ENCODE measurements around the gene ALOXE3. TPM values are rescaled to one million over a fixed set of nuclear protein-coding genes. Genes with fewer than 3 reads are reported as not detected.

ALOXE3 gene
- total and polyA plus RNA-seq, 12 donors, result not detected

- no peaks in the 10 kb centered on the region for H3K9me3 ChIP-seq (replicated peaks in 1 of 3)
- peak overlapping the region in 1 of 5 donors; percentile 31 for H3K27ac ChIP-seq
- H3K4me1 ChIP-seq (replicated peaks in 1 of 2), result peaks cover 0 to 6% of the 10 kb centered on the region in 2 donors
- WGBS, 4 donors, result 61 to 75% (median 71%) methylated on average over 7 to 9 of the region's 9 CpGs
- DNase-seq, result peak in 5 of 7 donors; percentile 46 to 64 (median 50)
- H3K4me3 ChIP-seq, result no peak overlapping the region
- peaks cover 25% of the 10 kb centered on the region for H3K27me3 ChIP-seq
- H3K36me3 ChIP-seq (replicated peaks in 1 of 2), result no peaks in the 10 kb centered on the region
- TF ChIP-seq POLR2A (IDR thresholded peaks at IDR 0.05) (no peak), CTCF (IDR thresholded peaks at IDR 0.05) (no peak)
- intact Hi-C loops (cut with DNase I), result no loop called here
Measured at GRCh38 chr17:8068736-8069586, 49.4 kb downstream of the ALOXE3 start.

GRCh38 chr17:8067806-8068205 is 50.5 kb downstream of the ALOXE3 start:
- no peaks in the 10 kb centered on the region for H3K9me3 ChIP-seq (replicated peaks in 1 of 3)
- H3K27ac ChIP-seq, result no peak overlapping the region
- intact Hi-C loops (cut with DNase I), result no loop called here
- 62 to 80% (median 71%) methylated on average over 4 of the region's 4 CpGs for WGBS, 4 donors
- no peak overlapping the region for H3K4me3 ChIP-seq
- TF ChIP-seq CTCF (IDR thresholded peaks at IDR 0.05), result no peak
- no peak for TF ChIP-seq POLR2A (IDR thresholded peaks at IDR 0.05)
- peaks cover 22% of the 10 kb centered on the region for H3K27me3 ChIP-seq
- H3K4me1 ChIP-seq (replicated peaks in 1 of 2), result no peaks in the 10 kb centered on the region
- no peak for DNase-seq
- H3K36me3 ChIP-seq (replicated peaks in 1 of 2), result no peaks in the 10 kb centered on the region

- peaks cover 15% of the 10 kb centered on the region for H3K27me3 ChIP-seq
- WGBS, 4 donors, result 75 to 79% (median 77%) methylated on average over 7 to 15 of the region's 15 CpGs
- DNase-seq, result no peak
Measured at GRCh38 chr17:8066841-8067775, 51.2 kb downstream of the ALOXE3 start.

More at GRCh38 chr17:8066841-8067775, 51.2 kb downstream of the ALOXE3 start:
- intact Hi-C loops (cut with DNase I), result no loop called here
- no peak for TF ChIP-seq CTCF (IDR thresholded peaks at IDR 0.05)
- TF ChIP-seq POLR2A (IDR thresholded peaks at IDR 0.05), result no peak
- H3K27ac ChIP-seq, result no peak overlapping the region
- no peaks in the 10 kb centered on the region for H3K36me3 ChIP-seq (replicated peaks in 1 of 2)
- H3K9me3 ChIP-seq (replicated peaks in 1 of 3), result no peaks in the 10 kb centered on the region
- H3K4me1 ChIP-seq (replicated peaks in 1 of 2), result no peaks in the 10 kb centered on the region
- no peak overlapping the region for H3K4me3 ChIP-seq
